22Rv1 (cell line): ENCODE data around the gene PHACTR4.
"Not testable (repeated sequence)": the region's sequence is repeated elsewhere in the genome, so short reads cannot be mapped to it uniquely, and the experiment has no call there.

Source experiments
- ZFX ChIP-seq: fragments of 450-650 bp; IDR thresholded peaks from 2 replicates; pipeline ENCODE4 v1.6.1; 2017; ENCODE audit warnings: antibody characterized with exemption, borderline replicate concordance
- TF ChIP-seq, protein P1 (sequence below): fragments of 450-650 bp; IDR thresholded peaks from 2 replicates; pipeline ENCODE4 v1.5.1; 2017; ENCODE audit warnings: mild to moderate bottlenecking

DNA sequence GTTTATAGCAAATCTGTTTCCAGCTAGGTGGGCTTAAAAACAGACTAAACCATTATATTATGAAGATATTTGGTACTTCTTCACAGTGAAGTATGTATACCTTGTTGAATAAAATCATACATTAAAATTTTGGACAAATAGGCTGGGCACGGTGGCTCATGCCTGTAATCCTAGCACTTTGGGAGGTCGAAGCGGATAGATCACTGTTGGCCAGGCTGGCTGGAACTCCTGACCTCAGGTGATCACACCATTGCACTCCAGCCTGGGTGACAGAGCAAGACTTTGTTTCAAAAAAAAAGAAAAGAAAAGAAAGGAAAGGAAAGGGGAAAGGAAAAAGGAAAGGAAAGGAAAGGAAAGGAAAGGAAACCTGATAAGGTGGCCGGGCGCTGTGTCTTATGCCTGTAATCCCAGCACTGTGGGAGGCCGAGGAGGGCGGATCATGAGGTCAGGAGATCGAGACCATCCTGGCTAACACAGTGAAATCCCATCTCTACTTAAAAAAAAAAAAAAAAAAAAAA lies 78.6 kb downstream of the PHACTR4 start:
- TF ChIP-seq, protein P1, sequence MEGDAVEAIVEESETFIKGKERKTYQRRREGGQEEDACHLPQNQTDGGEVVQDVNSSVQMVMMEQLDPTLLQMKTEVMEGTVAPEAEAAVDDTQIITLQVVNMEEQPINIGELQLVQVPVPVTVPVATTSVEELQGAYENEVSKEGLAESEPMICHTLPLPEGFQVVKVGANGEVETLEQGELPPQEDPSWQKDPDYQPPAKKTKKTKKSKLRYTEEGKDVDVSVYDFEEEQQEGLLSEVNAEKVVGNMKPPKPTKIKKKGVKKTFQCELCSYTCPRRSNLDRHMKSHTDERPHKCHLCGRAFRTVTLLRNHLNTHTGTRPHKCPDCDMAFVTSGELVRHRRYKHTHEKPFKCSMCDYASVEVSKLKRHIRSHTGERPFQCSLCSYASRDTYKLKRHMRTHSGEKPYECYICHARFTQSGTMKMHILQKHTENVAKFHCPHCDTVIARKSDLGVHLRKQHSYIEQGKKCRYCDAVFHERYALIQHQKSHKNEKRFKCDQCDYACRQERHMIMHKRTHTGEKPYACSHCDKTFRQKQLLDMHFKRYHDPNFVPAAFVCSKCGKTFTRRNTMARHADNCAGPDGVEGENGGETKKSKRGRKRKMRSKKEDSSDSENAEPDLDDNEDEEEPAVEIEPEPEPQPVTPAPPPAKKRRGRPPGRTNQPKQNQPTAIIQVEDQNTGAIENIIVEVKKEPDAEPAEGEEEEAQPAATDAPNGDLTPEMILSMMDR = not testable (repeated sequence)
- not testable (repeated sequence) for TF ChIP-seq ZFX
